HEK293T (cell line): ENCODE measurements around the gene TTC21A.
"Not testable (repeated sequence)": the region's sequence is repeated elsewhere in the genome, so short reads cannot be mapped to it uniquely, and the experiment has no call there.

Experiments
- CTCF ChIA-PET: fragments of 350-600 bp; formaldehyde crosslinking; extraction: SDS; loops from one replicate; lab custom pipeline; 2021; ENCODE audit warnings: antibody characterized with exemption, inconsistent platforms; lab: Yijun Ruan, JAX
- POLR2A ChIA-PET: fragments of 350-600 bp; formaldehyde crosslinking; extraction: SDS; loops from one replicate; lab custom pipeline; 2020; ENCODE audit warnings: antibody characterized with exemption, inconsistent platforms; lab: Yijun Ruan, JAX
- DNase-seq: peaks from one replicate; pipeline ENCODE4 v3.0.0; 2012; ENCODE audit warnings: mixed read lengths; ENCODE audit errors: extremely low spot score
- ARNT ChIP-seq: fragments of 450-650 bp; IDR thresholded peaks from 2 replicates; pipeline ENCODE4 v1.6.1; 2017; ENCODE audit warnings: mild to moderate bottlenecking
- BHLHE40 ChIP-seq: fragments of 450-650 bp; IDR thresholded peaks from 2 replicates; pipeline ENCODE4 v1.6.1; 2016; ENCODE audit warnings: mild to moderate bottlenecking, moderate library complexity, borderline replicate concordance
- CTBP1 ChIP-seq: fragments of 450-650 bp; IDR thresholded peaks from 2 replicates; pipeline ENCODE4 v1.6.1; 2016; ENCODE audit warnings: borderline replicate concordance
- ELF4 ChIP-seq: fragments of 450-650 bp; IDR thresholded peaks from 2 replicates; pipeline ENCODE4 v1.6.1; 2017; ENCODE audit warnings: antibody characterized with exemption
- FOXA1 ChIP-seq: fragments of 450-650 bp; IDR thresholded peaks from 2 replicates; pipeline ENCODE4 v1.6.1; 2016; ENCODE audit warnings: mild to moderate bottlenecking
- FOXK2 ChIP-seq: fragments of 450-650 bp; IDR thresholded peaks from 2 replicates; pipeline ENCODE4 v1.6.1; 2016; ENCODE audit warnings: mild to moderate bottlenecking
- FOXM1 ChIP-seq: fragments of 450-650 bp; IDR thresholded peaks from 2 replicates; pipeline ENCODE4 v1.6.1; 2017; ENCODE audit warnings: mild to moderate bottlenecking, borderline replicate concordance
- HDGF ChIP-seq: fragments of 450-650 bp; IDR thresholded peaks from 2 replicates; pipeline ENCODE4 v1.6.1; 2017; ENCODE audit warnings: antibody characterized with exemption, borderline replicate concordance
- L3MBTL2 ChIP-seq: fragments of 450-650 bp; conservative IDR thresholded peaks from 2 replicates; pipeline ENCODE4 v1.6.1; 2016; ENCODE audit warnings: mild to moderate bottlenecking
- LEF1 ChIP-seq: fragments of 450-650 bp; IDR thresholded peaks from 2 replicates; pipeline ENCODE4 v1.6.1; 2017; ENCODE audit warnings: mild to moderate bottlenecking, borderline replicate concordance
- NFRKB ChIP-seq: fragments of 450-650 bp; IDR thresholded peaks from 2 replicates; pipeline ENCODE4 v1.6.1; 2016; ENCODE audit warnings: mild to moderate bottlenecking, moderate library complexity
- PKNOX1 ChIP-seq: fragments of 450-650 bp; IDR thresholded peaks from 2 replicates; pipeline ENCODE4 v1.6.1; 2016
- SP1 ChIP-seq: fragments of 450-650 bp; IDR thresholded peaks from 2 replicates; pipeline ENCODE4 v1.6.1; 2017
- SUZ12 ChIP-seq: fragments of 450-650 bp; IDR thresholded peaks from 2 replicates; pipeline ENCODE4 v1.6.1; 2016; ENCODE audit warnings: mild to moderate bottlenecking
- TARDBP ChIP-seq: fragments of 450-650 bp; IDR thresholded peaks from 2 replicates; pipeline ENCODE4 v1.6.1; 2016
- ZNF384 ChIP-seq: fragments of 450-650 bp; IDR thresholded peaks from 2 replicates; pipeline ENCODE4 v1.6.1; 2016

TTC21A gene

GRCh38 chr3:39107388-39108199 lies at the start of gene TTC21A, which contains the start of gene GORASP1:
TTC21A (plus strand) TSS chr3:39107680; CDS start chr3:39107838, 158 bp downstream.
GORASP1 (minus strand) TSS chr3:39107627; CDS start chr3:39107541, 86 bp downstream.
- peak; percentile 90 for DNase-seq
- POLR2A ChIA-PET = interaction anchor here (0.6 to 0.7 kb wide), 2 partner anchors 40 to 44 kb away, joined by 3 to 4 read pairs; no protein-coding TSS in a partner anchor
- CTCF ChIA-PET = interaction anchor here (0.6 to 1.4 kb wide), 2 partner anchors 32 to 181 kb away, joined by 6 to 8 read pairs; no protein-coding TSS in a partner anchor
- TF ChIP-seq LEF1 = peak; percentile 76
- TF ChIP-seq NFRKB = no peak

- DNase-seq, CTCF ChIA-PET, POLR2A ChIA-PET: not testable (repeated sequence)
Observed at GRCh38 chr3:39061228-39061627, 46.3 kb upstream of the TTC21A start.

- ChIA-PET POLR2A (interaction anchor here (0.9 kb wide), 1 partner anchor 11 kb away, joined by 3 read pairs; no protein-coding TSS in a partner anchor), CTCF (no interaction called here)
- TF ChIP-seq ARNT (no peak), NFRKB (no peak), SUZ12 (no peak), CTBP1 (no peak), TARDBP (no peak), FOXM1 (no peak), ZNF384 (no peak), ELF4 (no peak), SP1 (no peak), LEF1 (no peak), BHLHE40 (no peak), FOXA1 (no peak), HDGF (no peak), L3MBTL2 (no peak), FOXK2 (no peak), PKNOX1 (no peak)
- no peak for DNase-seq
Observed at GRCh38 chr3:39062180-39062579, 45.3 kb upstream of the TTC21A start.

GRCh38 chr3:39063143-39063542 lies 44.3 kb upstream of the TTC21A start:
- no peak for TF ChIP-seq SUZ12
- no peak for TF ChIP-seq L3MBTL2
- TF ChIP-seq FOXA1 = no peak
- no peak for TF ChIP-seq FOXM1
- TF ChIP-seq PKNOX1 = no peak
- TF ChIP-seq BHLHE40 = no peak
- no peak for TF ChIP-seq CTBP1
- no peak for TF ChIP-seq ELF4
- TF ChIP-seq NFRKB = no peak
- TF ChIP-seq TARDBP = no peak
- TF ChIP-seq SP1 = no peak
- TF ChIP-seq HDGF = no peak
- TF ChIP-seq LEF1 = no peak
- TF ChIP-seq ZNF384 = no peak
- no peak for TF ChIP-seq ARNT
- TF ChIP-seq FOXK2 = no peak
- CTCF ChIA-PET = no interaction called here
- POLR2A ChIA-PET = no interaction called here
- DNase-seq = no peak

- POLR2A ChIA-PET = no interaction called here
- CTCF ChIA-PET = no interaction called here
- no peak for DNase-seq
- TF ChIP-seq ZNF384 (no peak), SP1 (no peak), PKNOX1 (no peak), BHLHE40 (no peak), ARNT (no peak), FOXK2 (no peak), SUZ12 (no peak), TARDBP (no peak), ELF4 (no peak)
Observed at GRCh38 chr3:39064646-39065045, 42.8 kb upstream of the TTC21A start.

- ChIA-PET CTCF (interaction anchor here (0.5 kb wide), 1 partner anchor 335 kb away, joined by 3 read pairs; no protein-coding TSS in a partner anchor), POLR2A (no interaction called here)
- TF ChIP-seq SP1 (no peak), NFRKB (no peak), SUZ12 (no peak), FOXM1 (no peak), ZNF384 (no peak), LEF1 (no peak)
- peak; percentile 55 for DNase-seq
Observed at GRCh38 chr3:39065197-39065596, 42.3 kb upstream of the TTC21A start.

- ChIA-PET POLR2A (interaction anchor here (1.3 kb wide), 1 partner anchor 40 kb away, joined by 4 read pairs; the partner anchor contains the start of genes GORASP1 and TTC21A), CTCF (no interaction called here)
- no peak for TF ChIP-seq HDGF
- no peak for DNase-seq
Observed at GRCh38 chr3:39067286-39067685, 40.2 kb upstream of the TTC21A start.
